IPS-15b (cell line): ENCODE data around the gene GLUD1.
"Not testable (repeated sequence)": the region's sequence is repeated elsewhere in the genome, so short reads cannot be mapped to it uniquely, and the experiment has no call there.

Experiments used
- H3K27me3 ChIP-seq: one replicate; pipeline ENCODE4 v1.6.1; 2013; ENCODE audit warnings: low read length; ENCODE audit not compliant: control insufficient read depth, insufficient read depth
- H3K36me3 ChIP-seq: one replicate; pipeline ENCODE4 v1.6.1; 2013; ENCODE audit warnings: low read length; ENCODE audit not compliant: control insufficient read depth, insufficient read depth
- H3K4me1 ChIP-seq: one replicate; pipeline ENCODE4 v1.6.1; 2013; ENCODE audit warnings: mild to moderate bottlenecking, low read length; ENCODE audit not compliant: control insufficient read depth, insufficient read depth
- H3K4me3 ChIP-seq: one replicate; pipeline ENCODE4 v1.5.1; 2013; ENCODE audit warnings: low read depth, low read length
- H3K9ac ChIP-seq: one replicate; pipeline ENCODE4 v1.6.1; 2013; ENCODE audit warnings: low read depth, mild to moderate bottlenecking, low read length
- H3K9me3 ChIP-seq: one replicate; pipeline ENCODE4 v1.6.1; 2013; ENCODE audit warnings: mild to moderate bottlenecking, low read length; ENCODE audit not compliant: control insufficient read depth, insufficient read depth

The GLUD1 gene

DNA sequence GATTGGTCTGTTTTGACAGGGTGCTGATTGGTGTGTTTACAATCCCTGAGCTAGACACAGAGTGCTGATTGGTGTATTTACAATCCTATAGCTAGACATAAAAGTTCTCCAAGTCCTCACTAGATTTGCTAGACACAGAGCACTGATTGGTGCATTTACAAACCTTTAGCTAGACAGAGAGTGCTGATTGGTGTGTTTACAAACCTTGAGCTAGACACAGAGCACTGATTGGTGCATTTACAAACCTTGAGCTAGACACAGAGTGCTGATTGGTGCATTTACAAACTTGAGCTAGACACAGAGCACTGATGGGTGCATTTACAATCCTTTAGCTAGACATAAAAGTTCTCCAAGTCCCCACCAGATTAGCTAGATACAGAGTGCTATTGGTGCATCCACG, 64.2 kb downstream of the GLUD1 start:
- H3K4me3 ChIP-seq, H3K27me3 ChIP-seq, H3K9me3 ChIP-seq, H3K9ac ChIP-seq, H3K36me3 ChIP-seq, H3K4me1 ChIP-seq: not testable (repeated sequence)

DNA sequence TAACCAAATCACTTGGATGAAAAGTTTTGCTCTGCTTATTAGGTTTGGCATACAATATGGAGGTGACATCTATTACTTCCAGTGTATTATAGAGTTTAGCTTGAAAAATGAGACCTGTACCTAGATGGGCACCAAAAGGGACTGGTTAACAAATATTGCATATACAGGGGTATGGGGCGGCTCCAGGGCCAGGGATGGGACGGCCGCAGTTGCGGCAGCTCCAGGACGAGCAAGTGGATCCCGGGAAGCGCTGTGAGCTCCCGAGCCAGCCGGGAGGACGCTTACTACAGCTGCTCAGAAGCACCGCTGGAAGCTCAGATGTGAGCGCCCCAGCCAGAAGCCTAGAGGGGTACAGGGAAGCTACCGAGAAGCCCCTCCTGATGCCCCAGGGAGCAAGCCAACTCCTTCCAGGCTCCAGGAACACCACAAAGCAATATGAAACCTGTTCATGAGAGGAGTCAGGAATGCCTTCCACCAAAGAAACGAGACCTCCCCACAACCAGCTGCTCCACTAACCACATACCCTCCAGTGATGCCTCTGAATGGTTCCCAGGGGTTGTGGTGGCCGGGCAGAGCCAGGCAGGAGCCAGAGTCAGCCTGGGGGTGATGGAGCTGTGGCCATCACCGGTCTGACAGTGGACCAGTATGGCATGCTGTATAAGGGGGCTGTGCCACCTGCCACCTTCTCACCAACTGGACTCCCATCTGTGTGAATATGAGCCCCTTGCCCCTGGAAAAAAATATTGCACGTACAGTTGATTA, 67.7 kb downstream of the GLUD1 start:
- not testable (repeated sequence) for H3K27me3 ChIP-seq, H3K36me3 ChIP-seq, H3K4me1 ChIP-seq, H3K9ac ChIP-seq, H3K4me3 ChIP-seq, H3K9me3 ChIP-seq

DNA sequence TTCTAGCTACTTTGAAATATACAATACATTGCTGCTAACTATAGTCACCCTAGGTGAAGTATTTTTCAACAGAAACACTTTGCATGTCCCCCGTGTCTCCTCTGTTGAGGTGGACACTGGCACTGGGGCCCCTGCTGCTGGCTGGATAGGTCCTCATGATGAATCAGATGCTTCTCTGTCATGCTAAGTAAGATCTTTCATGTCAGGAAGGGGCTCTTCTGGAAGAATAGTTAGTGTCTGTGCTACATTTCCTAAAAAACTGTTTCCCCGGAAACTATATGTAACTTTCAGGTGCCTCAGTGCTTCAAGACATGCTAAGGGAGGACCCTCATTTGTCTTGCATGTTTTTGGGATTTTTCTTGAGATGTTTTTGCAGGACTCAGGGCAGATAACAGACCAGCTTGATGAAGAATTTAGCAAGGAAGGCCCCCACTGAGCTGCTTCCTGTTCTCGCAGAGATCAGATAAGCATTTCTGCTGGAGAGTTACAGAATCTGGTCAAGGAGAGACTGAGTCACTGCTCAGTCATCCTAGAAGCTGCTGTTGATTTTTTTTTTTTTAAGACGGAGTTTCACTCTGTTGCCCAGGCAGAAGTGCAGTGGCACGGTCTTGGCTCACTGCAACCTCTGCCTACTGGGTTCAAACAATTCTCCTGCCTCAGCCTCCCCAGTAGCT, 69.2 kb downstream of the GLUD1 start:
- not testable (repeated sequence) for H3K4me3 ChIP-seq, H3K9me3 ChIP-seq, H3K4me1 ChIP-seq, H3K9ac ChIP-seq, H3K36me3 ChIP-seq, H3K27me3 ChIP-seq

DNA sequence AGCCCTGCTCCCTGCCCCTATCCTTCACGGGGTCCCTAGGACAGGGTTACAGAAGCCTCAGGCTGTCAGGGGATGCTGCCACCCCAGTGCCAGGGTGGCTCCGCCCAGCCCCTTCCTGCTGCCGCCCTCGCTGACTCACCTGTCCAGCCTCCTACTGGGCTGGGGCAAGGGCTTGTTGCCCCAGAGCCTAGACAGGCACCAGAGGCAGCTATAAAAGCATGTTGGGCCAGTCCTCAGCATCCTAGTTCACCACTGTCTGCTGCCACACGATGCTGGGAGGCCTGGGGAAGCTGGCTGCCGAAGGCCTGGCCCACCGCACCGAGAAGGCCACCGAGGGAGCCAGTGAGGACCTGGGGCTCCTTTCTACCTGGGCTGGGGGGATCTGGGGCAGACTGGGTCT, 74.6 kb downstream of the GLUD1 start, which contains the start of gene FAM25A:
Gene FAM25A (plus strand): TSS at position 239 of the 400 bp plus-strand sequence. CDS start 31 bp downstream, at position 270.
- not testable (repeated sequence) for H3K9me3 ChIP-seq, H3K9ac ChIP-seq, H3K36me3 ChIP-seq, H3K27me3 ChIP-seq, H3K4me1 ChIP-seq, H3K4me3 ChIP-seq

DNA sequence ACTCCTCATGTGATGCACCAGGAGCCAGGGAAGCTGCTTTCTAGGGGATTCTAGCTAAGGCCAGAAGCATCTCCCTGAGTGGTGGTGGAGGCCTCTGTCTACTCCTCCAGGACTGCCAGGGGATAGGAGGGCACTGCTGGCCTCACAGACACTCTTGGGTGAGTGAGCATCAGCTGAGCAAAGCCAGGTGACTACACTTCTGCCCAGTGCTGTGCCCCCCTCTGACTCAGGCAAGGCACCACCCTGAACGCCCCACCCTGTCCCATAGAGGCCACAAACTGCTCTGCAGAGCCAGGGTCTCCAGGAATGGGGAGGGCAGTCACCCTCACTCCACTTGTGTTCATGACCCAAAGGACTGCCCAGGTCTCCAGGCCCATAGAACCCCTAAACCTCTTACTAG, 75.1 kb downstream of the GLUD1 start:
- H3K4me1 ChIP-seq, H3K36me3 ChIP-seq, H3K4me3 ChIP-seq, H3K9ac ChIP-seq, H3K27me3 ChIP-seq, H3K9me3 ChIP-seq: not testable (repeated sequence)

DNA sequence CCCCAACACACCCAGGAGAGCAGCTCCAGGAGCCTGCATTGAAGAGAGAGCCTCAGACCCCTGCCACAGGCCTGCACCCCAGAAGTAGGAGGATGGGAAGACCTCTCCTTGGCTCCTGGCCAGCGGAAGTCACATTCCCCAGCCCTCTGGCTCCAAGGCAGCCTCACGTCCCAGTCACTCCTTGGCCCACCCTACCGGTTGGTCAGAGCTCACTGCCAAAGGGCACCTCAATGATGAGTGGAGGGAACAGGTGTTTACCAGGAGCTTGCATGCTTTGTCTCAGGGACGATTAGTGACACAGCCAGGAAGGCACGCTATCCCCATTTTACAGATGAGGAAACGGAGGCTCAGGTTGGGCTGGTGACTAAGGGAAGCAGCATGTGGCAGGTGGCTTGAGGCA, 75.6 kb downstream of the GLUD1 start:
- H3K9me3 ChIP-seq, H3K9ac ChIP-seq, H3K4me1 ChIP-seq, H3K36me3 ChIP-seq, H3K27me3 ChIP-seq, H3K4me3 ChIP-seq: not testable (repeated sequence)

DNA sequence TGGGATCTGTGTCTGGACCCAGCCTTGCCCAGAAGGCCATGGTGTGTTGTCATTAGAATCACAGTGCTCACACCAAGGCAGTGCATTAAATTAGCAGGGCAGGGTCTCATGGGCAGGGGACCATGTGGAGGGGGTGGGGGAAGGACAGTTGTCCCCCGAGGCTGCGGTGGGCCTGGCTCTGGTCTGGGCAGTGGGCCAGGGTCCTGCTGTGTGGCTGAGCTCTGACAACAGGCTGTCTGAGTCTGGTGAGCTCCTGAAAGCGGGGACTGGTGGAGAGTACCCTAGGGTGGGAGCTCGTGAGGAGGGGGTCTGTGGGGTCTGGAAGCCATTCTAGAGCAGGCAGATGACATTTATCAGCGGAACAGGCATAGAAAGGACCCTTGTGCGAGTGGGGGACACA, 76.5 kb downstream of the GLUD1 start:
- not testable (repeated sequence) for H3K4me3 ChIP-seq, H3K9ac ChIP-seq, H3K36me3 ChIP-seq, H3K9me3 ChIP-seq, H3K4me1 ChIP-seq, H3K27me3 ChIP-seq

DNA sequence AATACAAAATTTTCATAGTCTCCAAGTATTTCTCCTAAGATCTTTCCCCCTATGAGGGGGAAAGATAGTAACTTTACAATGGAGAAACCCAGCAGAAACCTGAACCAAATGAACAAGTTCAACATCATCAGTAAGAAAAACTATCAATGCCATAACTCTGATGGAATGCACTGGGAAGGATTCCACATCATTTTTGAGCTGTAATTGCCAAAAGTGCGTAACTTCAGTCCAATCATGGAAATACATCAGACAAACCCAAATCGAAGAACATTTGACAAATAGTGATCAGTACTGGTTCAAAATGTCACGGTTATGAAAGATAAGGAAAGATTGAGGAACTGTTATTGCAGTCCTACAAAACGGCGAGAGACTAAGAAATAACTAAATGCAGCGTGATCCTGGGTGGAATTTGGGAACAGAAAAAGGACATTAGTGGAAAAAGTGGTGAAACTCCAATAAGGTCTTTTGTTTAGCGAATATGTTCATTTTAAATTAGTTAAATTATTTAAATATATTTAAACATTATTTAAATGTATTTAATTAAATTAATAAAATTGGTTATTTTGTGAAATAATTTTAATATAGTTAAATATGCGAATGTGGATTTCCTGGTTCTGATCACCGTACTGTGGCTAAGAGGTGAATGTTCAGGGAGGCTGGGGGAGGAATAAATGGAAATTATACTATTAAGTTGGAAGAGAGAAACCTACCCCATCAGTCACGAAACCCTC, 79.5 kb downstream of the GLUD1 start:
- not testable (repeated sequence) for H3K36me3 ChIP-seq, H3K9me3 ChIP-seq, H3K9ac ChIP-seq, H3K27me3 ChIP-seq, H3K4me3 ChIP-seq, H3K4me1 ChIP-seq

DNA sequence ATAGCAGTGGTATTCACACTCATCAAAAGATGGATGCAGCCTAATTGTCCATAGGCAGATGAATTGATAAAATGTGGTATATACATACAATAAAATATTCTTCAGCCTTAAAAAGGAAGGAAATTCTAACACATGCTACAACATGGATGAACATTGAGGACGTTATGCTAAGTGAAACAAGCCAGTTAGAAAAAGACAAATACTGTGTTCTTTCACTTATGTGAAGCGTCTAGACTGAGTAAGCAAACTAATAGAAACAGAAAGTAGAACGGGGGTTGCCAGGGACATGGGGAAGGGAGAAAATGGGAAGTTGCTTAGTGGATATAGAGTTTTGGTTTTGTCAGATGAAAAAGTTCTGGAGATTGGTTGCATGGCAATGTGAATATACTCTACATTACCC, 81.1 kb downstream of the GLUD1 start:
- not testable (repeated sequence) for H3K27me3 ChIP-seq, H3K36me3 ChIP-seq, H3K4me3 ChIP-seq, H3K9ac ChIP-seq, H3K9me3 ChIP-seq, H3K4me1 ChIP-seq

DNA sequence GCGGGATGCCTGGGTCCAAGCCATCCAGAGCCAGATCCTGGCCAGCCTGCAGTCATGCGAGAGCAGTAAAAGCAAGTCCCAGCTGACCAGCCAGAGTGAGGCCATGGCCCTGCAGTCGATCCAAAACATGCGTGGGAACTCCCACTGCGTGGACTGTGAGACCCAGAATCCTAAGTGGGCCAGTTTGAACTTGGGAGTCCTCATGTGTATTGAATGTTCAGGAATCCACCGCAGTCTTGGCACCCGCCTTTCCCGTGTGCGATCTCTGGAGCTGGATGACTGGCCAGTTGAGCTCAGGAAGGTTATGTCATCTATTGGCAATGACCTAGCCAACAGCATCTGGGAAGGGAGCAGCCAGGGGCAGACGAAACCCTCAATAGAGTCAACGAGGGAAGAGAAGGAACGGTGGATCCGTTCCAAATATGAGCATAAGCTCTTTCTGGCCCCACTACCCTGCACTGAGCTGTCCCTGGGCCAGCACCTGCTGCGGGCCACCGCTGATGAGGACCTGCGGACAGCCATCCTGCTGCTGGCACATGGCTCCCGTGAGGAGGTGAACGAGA, 85.4 kb downstream of the GLUD1 start:
- not testable (repeated sequence) for H3K9ac ChIP-seq, H3K27me3 ChIP-seq, H3K9me3 ChIP-seq, H3K4me3 ChIP-seq, H3K36me3 ChIP-seq, H3K4me1 ChIP-seq

DNA sequence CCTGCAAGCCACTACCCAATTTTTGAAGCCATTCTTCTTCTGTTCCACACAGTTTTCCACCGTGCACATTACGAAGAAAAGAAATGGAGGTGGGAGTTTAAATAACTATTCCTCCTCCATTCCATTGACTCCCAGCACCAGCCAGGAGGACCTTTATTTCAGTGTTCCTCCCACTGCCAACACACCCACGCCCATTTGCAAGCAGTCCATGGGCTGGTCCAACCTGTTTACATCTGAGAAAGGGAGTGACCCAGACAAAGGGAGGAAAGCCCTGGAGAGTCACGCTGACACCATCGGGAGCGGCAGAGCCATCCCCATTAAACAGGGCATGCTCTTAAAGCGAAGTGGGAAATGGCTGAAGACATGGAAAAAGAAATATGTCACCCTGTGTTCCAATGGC, 86.3 kb downstream of the GLUD1 start:
- not testable (repeated sequence) for H3K4me3 ChIP-seq, H3K9me3 ChIP-seq

DNA sequence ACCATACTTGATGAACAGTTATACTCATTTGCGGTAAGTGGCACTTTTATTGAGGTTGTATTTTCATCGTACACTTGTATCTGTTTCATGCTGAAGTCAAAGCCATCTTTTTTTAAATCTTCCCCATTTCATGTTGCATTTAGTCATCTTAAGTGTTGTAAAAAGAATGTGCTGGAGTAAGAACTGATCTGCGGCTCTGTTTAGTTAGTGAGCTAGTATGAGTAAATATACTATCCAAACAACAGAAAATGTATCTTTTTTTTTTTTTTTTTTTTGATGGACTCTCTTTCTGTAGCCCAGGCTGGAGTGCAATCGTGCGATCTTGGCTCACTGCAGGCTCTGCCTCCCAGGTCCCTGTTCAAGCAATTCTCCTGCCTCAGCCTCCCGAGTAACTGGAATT, 87.0 kb downstream of the GLUD1 start:
- not testable (repeated sequence) for H3K9ac ChIP-seq, H3K4me3 ChIP-seq, H3K9me3 ChIP-seq, H3K4me1 ChIP-seq, H3K36me3 ChIP-seq, H3K27me3 ChIP-seq

More for the DNA sequence above, 86.3 kb downstream of the GLUD1 start:
- H3K9ac ChIP-seq, H3K4me1 ChIP-seq, H3K27me3 ChIP-seq, H3K36me3 ChIP-seq: not testable (repeated sequence)
